Breast epithelium (tissue), 3 donors: ENCODE results near the gene CCDC102A.

ENCODE experiments used
- POLR2A ChIP-seq: fragments of 450-650 bp; IDR thresholded peaks from one replicate; pipeline ENCODE4 v1.6.1; 2016; ENCODE audit warnings: antibody characterized with exemption, mild to moderate bottlenecking, moderate library complexity
- TF ChIP-seq, protein P1 (sequence below), 3 donors: fragments of 450-650 bp; IDR thresholded peaks; one replicate each; pipeline ENCODE4 v1.5.1; 2016 to 2017; ENCODE audit warnings: antibody characterized with exemption in 3 of 3, mild to moderate bottlenecking in 3 of 3, moderate library complexity in 3 of 3

DNA sequence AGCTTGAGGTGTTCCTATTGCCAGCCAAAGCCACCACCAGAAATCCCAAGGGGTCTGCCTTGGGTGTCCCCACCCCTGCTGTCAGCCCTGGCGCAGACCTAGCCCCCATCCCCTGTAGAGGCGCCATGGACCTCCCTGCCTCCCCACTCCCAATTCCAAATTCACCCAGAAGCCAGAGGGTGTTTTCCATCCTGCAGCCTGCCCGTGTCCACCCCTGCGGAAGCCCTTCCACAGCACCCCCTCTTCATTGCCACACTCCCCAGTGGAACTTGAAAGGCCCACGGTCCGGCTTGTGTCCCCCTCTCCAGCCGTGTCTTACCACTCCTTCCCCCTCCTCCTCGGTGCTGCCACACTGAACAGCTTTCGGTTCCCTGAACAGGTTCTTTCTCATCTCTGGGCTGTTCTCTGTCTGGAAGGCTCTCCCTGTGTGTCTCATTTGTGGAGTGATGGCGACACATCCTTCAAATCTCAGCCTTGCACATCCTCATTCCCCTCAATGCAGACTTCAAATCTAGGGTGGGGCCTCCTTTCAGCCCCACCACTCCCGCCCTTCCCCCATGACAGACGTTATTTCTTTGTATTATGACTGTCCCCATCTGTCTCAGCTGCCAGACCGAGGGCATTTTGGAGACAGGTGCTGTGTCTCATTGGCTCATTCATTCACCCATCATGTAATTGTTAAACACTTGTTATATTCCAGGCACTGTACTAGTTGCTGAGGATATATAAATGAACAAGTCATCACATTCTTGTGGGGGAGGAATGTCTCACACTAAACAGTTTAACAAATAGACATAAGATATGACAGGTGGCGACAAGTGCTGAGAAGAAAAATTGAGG is 42.4 kb upstream of the CCDC102A start:
- TF ChIP-seq POLR2A = no peak
- TF ChIP-seq, protein P1, sequence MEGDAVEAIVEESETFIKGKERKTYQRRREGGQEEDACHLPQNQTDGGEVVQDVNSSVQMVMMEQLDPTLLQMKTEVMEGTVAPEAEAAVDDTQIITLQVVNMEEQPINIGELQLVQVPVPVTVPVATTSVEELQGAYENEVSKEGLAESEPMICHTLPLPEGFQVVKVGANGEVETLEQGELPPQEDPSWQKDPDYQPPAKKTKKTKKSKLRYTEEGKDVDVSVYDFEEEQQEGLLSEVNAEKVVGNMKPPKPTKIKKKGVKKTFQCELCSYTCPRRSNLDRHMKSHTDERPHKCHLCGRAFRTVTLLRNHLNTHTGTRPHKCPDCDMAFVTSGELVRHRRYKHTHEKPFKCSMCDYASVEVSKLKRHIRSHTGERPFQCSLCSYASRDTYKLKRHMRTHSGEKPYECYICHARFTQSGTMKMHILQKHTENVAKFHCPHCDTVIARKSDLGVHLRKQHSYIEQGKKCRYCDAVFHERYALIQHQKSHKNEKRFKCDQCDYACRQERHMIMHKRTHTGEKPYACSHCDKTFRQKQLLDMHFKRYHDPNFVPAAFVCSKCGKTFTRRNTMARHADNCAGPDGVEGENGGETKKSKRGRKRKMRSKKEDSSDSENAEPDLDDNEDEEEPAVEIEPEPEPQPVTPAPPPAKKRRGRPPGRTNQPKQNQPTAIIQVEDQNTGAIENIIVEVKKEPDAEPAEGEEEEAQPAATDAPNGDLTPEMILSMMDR (IDR thresholded peaks at IDR 0.05) = no peak
